Measurements from ENCODE around the gene CLDN2.
"Not testable (repeated sequence)": the region's sequence is repeated elsewhere in the genome, so short reads cannot be mapped to it uniquely, and the experiment has no call there.

The CLDN2 gene

DNA sequence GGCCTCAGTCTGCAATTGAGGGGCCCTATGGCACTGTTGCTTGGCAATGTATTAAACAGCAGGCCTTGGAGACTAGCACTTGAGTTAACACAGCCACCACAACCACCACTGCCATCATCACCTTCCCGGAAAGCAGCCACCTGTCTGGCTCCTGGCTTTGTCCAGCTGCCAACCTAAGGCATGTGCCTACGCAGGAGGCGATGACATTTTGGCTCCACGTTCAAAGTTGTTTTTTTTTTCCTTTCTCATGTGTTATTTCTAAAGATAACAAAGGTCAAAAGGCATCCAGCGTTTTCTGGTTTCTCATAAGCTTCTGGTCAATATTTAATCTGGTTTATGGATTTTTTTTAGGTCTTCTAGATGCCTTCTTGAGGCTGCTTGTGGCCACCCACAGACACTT, 7.5 kb downstream of the CLDN2 start:
- DNase-seq = no peak

DNA sequence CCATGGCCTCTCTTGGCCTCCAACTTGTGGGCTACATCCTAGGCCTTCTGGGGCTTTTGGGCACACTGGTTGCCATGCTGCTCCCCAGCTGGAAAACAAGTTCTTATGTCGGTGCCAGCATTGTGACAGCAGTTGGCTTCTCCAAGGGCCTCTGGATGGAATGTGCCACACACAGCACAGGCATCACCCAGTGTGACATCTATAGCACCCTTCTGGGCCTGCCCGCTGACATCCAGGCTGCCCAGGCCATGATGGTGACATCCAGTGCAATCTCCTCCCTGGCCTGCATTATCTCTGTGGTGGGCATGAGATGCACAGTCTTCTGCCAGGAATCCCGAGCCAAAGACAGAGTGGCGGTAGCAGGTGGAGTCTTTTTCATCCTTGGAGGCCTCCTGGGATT, 8.0 kb downstream of the CLDN2 start:
- no peak for DNase-seq

DNA sequence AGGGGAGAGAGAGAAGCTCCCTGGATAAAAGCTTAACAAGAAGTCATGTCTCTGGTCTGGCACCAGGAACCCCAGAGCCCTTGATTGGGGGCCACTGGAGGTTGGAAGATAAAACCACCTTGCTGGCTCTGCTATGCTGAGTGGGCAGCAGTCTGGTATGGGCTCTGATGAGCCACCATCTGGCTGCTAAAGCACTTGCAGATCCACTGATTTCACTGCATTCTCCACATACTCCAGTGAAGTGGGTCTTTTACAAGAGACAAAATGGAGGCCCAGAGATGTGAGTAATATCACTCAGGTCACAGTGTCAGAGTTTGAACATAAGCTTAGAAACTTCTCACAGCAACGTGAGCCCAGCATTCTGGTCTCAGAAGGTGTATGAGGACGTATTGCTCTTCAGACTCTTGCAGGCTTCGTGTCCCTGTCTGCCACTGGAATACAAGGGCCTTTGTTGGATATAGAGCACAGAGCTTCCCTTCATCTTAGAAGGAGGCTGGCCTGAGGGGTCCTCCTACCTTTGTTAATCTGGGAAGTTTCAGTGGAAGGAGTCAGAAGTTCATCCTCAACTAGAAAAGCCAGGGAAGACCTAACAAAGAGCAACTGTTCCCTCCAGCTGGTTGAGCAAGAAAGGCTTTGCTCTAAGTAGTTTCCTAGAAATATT, 11.8 kb downstream of the CLDN2 start:
- DNase-seq = no peak

DNA sequence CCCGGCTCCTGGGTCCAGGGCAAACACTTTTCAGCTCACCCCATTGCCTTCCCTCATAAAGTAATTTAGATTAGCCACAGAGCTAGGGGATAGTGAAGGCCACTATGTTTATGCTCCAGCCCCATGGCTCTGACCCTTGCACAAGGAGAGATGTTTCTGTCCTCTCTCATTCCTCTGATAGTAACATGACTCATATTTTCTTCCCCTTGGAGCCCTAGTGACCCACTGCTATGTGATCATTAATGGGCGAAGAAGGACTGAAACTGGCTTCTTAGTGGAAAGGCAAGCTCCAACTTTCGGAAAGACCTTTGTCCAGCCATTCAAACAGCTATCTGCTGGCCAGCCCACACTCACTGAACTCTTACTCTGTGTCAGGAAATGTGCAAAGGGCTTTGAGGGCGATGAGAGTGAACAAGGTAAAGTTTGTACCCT, 12.3 kb downstream of the CLDN2 start:
- DNase-seq = no peak

DNA sequence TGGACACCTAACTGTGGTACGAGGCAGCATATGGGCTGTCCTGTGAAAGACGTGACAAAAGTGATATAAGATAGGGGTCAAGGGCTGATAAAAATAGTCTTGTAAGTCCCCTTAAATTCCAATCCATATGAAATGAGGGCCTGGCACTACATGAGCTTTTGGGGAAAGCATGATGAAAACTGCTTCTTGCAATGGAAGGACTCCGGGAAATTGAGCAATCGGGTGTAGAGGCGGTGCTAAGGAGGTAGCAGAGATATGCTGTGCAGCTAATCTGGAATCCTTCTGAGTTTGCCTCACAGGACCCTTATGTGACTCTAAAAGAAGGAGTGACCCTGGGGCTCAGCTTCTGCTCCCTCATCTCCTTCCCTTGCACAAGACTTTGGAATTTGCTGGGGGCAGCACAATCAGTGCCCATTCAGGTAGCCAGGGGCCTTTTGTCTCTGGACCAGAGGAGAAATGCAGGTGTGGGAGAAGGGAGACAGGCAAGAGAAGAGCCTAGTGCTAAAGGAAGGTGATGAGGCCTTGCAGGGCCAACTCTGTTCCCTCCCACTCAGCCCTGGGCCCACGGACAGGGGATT, 12.8 kb downstream of the CLDN2 start:
- DNase-seq = no peak

DNA sequence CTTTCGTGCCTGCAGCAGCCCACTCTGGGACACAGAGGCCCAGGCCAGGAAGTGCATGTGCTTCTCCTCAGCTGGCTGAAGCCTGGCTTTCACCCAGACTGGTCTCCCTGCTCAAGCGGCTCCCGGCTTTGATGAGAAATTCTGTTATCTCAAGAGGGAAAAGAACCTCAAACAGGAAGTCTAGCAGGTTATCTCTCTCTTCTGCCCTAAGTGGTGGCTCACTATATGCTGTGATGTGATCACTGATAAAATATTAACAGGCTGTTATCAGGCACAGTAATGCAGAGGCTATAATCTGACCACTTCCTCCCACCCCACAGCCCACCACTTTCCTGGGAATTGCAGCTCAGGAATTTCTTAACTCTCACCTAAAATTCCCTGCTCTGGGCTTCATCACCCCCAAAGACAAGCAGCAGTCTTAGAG, 13.3 kb downstream of the CLDN2 start:
- DNase-seq = no peak

DNA sequence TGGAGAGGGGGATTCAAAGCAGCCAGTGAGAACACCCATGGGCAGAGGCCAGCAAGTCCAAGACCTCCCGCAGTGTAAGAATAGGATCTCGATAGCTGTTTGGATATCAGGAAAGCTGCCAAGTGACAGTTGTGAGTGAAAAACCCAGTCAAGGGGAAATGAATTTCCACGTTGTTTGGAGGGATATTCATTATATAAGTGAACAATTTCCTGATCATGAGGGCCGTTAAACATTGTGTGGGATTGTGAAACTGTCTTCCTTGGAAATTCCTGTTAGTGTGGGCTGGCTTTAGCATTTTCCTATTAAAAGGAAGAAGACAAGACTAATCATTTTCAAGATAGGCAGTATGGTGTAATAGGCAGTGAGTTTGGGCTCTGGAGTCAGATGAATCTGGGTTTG, 15.0 kb downstream of the CLDN2 start:
- DNase-seq = no peak

DNA sequence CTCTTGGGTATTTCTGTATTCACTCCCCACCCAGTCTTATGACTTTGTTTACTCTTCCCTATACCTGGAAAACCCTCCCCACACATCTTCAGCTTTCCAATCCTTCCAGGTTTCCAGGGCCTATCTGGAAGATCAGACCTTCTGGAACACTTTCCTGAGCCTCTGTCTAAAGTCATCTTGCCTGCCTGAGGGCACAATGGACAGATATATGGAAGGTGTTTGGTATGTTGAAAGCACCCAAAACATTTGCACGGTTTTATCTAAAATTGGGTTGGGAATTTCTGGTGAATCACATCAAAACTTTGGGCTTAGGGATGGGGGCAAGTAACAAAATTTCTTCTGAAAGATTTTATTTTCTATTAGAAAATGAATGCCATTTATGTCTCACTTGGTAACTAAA, 16.0 kb downstream of the CLDN2 start:
- DNase-seq = no peak

DNA sequence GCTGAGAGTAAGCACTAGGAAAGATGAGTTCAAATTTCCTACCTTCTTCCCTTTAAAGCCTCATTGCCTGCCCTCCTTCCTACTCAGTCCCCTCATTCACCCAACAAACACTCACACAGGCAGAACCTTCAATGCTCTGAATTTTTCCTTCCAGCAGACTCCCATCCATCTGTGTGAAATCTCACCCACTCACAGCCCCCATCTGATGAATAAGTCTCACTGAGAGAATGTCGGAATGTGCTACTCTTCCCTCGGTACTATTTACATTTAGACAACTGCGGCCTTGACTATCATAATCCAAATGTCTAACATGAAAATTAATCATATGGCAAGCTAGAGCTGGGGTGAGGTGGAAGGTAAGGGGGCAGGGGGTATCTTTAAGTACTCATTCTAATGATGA, 19.4 kb downstream of the CLDN2 start:
- no peak for DNase-seq

DNA sequence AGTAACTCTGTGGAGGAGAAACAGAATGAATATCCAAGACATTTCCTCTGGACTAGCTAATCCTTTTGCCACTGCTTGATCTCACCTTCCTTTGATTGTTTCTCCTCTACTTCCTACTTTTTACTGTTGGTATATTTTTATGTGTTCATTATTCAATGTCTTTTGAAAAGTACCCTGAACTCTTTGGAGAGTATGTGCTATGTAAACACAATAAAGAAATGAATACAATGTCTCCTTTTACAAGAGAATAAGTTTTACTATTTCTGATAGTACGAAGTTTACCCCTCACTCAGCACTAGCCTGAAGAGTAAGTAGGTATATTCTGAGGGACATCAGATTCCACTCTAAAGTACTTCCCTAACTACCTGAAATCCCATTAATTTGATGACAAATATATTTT, 19.9 kb downstream of the CLDN2 start:
- no peak for DNase-seq

DNA sequence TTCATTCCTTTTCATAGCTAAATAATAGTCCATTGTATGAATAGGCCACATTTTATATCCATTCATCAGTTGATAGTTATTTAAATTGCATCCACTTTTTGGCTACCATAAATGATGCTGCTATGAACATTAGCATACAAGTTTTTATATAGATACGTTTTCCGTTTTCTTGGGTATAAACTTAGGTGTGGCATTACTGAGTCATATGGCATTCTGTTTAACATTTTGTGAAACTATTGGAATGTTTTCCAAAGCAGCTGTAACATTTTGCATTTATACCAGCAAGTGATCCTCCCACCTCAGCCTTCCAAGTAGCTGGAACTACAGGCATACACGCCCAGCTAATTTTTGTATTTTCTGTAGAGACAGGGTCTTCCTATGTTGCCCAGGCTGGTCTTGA, 26.3 kb downstream of the CLDN2 start:
- DNase-seq = no peak

DNA sequence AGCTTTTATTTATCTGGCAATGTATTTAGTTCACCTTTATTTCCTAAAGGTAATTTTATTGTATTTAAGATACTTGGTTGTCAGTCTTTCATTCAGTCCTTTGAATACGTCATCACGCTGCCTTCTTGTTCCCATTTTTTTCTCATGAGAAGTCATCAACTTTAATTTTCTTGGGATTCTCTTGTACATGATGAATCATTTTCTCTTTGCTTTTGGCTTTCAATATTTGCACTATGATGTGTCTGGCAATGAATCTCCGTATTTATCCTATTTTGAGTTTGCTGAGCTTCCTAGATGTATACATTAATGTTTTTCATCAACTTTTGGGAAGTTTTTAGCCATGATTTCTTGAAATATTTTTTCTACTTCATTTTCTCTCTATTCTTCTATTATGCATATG, 28.4 kb downstream of the CLDN2 start:
- DNase-seq = no peak

DNA sequence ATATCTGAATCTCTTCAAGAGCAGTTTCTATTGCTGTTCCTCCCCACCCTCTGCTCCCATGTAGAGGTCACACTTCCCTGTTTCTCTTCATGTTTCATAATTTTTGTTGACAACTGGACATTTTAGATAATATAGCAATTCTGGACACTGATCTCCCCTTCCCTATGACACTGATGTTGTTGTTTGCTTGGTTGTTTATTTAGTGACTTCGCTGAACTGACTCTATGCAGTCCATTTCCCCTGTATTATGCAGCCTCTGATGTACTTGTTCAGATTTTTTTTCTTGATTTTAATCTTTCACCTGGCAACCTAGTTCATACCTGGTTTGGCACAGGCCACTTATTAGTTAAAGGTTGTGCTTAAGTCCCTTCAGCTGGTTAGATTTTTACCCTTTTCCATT, 29.2 kb downstream of the CLDN2 start:
- DNase-seq = no peak

DNA sequence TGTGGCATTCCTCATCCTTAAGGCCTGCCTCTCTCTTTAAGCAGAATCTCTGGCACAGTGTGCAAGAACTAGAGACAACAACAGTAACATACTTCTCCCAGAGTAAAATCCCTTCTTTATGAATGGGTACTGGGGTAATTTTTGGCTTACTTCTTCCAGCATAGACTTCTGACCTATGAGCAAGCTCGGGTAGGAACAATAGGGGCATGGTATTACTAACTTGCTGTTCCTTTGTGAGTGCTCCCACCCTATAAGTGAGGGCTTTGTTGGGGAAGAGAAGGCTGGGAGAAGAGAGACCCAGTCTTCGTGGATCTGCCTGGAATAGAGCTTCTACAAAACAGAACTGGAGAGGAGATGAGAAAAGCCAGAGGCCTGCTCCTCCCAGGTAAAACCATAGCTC, 30.2 kb downstream of the CLDN2 start:
- no peak for DNase-seq

DNA sequence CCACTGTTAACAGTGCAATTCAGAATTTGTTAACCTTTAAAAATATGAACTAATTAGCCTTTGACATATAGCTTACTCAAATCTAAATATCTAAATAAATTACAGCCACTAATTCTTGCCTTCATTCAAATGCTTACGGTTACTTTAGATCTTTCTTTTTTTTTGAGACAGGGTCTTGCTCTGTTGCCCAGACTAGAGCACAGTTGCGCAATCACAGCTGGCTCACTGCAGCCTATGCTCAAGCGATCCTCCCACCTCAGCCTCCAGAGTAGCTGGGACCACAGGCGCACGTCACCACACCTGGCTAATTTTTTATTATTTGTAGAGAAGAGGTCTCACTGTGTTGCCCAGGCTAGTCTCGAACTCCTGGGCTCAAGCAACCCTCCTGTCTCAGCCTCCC, 31.0 kb downstream of the CLDN2 start:
- no peak for DNase-seq

DNA sequence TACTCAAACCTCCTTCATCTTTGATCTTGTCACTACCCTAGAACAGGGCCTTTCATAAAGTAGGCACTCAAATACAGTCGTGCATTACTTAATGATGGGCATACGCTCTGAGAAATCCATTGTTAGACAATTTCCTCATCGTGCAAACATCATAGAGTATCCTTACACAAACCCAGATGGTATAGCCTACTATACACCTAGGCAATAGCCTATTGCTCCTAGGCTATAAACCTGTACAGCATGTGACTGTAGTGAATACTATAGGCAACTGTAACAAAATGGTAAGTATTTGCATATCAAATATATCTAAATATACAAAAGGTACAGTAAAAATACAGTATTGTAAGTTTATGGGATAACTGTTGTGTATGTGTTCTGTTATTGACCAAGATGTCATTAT, 31.9 kb downstream of the CLDN2 start:
- DNase-seq = no peak

DNA sequence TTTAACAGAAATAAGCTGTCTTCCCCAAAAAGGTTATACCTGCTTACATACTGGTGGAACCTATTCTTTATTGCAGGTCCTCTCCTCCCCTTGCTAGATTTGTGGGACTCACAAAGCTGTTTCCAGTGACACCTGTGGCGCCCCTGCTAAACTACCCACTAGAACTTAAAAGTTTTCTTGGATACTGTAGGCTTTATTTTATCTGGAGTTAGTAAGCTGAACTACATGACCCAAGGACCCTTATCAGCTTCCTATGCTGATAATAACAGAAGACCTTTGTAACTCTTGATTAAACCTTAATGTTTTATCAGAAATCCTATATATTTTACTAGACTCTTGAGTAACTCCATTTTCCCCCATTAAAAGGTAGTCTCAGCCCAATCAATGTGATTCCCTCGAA, 32.3 kb downstream of the CLDN2 start:
- DNase-seq = no peak

DNA sequence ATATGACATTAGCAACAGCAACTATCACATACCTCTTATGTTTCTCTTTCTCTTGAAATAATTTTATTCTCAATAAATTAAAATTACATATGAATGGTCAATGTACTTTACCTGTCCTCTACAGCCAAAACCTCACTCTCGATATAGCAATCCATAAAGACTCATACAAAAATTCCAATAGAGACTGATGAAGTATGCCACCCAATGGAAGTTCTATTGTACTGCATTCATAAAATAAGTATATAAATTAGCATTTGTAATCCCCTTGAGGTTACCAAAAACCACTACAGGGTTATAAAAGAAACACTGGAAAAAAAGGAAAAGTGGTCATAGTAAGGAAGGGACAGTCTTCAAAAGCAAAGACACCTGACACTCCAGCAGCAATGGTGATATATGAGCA, 32.8 kb downstream of the CLDN2 start:
- no peak for DNase-seq

DNA sequence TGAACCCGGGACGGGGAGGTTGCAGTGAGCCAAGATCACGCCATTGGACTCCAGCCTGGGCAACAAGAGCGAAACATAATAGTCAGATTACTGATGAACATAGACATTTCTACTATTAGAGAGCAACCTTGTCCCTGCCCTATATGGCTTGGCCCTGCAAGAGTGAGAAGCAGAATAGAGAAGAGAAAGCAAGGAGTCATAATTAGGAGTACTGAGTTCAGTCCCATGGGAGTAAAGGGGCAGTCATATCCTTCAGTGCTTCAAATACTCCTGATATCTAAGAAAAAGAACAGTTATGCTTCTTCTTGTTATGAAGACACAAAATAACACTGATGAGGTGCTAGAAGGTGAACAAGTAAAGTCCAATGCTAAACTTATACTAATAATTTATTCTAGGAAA, 33.8 kb downstream of the CLDN2 start:
- DNase-seq = no peak

DNA sequence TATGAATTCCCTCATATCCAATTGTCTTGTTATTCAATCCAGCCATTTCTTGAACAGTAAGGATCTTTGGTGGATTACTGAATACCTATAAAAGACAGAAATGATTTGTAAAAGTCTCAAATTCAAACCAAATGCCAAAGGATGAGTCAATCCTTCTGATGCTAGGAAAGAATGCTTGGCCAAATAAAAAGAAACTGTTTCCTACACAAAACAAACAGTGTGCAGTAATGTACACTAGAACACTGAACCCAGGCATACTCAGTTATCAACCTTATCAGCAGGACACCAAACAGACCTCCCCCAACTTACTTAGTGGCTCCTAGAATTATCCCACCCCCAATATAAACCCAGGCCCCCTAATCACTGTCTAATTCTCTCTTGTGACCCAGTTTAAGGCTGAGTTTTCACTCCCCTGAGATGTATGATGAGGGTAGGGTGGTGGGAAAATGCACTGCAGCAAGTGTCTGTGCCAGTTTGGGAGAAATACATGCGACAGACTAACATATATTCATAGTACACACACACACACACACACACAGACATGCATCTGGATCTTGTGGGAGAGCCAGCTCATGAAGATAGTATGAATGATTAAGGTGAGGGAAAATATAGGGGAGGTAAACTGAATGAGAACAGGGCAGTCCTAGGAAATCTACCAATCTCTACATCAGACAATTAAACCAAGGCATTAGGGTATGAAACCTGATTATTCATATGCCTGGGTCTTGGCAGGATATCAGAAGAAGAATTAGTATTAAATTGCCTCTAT, 35.0 kb downstream of the CLDN2 start:
- DNase-seq = no peak

DNA sequence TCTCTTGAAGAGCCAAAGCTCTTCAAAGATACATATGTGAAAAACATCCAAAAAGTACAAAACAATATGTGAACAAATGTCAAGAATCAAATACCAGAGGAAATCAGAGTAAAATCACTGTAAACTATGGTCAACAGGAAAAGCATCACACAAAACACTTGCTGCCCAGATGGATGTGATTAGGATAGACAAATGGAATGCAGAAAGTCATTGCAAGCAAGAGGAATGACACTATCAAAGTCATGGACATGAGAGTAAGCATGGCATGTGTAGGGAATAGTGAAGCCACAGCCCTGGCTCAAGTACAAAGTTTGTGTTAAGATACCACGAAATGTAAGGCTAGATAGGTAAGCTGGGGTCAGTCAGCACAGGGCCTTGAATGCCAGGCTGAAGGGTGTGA, 37.7 kb downstream of the CLDN2 start:
- DNase-seq = no peak

DNA sequence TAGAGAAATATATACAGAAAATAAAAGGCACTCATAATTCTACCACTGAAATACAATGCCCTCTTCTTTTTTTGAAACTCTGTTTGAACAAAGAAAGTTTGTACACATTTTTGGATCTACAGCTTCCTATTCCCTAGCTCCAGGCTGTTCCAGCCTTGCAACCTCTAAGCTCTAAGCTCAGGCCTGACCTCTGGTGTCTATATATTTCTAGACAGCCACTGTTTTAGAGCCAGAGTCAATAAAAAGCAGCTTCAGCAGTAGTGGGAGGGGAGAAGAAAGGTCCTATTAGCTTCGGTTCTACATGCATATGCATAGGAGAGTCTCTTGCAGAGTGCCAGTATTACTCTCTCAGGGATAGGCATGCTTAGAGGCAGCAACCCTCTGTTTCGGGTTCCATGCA, 39.7 kb downstream of the CLDN2 start:
- no peak for DNase-seq

DNA sequence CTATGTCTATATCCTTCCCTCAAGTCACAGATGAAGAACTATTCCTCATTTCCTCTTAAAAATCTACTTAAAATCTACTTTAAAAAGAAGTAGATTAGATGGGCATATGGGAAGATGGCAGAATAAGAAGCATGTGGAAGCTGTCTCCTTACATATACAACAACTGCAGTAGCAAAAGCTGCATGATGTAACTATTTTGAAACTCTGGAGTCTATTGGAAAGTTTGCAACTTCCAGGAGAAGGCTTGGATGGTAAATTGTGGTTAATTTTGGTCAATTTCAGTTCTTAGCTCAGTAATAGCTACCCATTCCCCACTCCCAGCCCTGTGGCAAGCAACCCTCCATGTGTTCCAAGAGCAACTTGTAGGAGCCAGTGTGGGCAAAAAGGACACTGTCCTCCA, 42.9 kb downstream of the CLDN2 start:
- no peak for DNase-seq

DNA sequence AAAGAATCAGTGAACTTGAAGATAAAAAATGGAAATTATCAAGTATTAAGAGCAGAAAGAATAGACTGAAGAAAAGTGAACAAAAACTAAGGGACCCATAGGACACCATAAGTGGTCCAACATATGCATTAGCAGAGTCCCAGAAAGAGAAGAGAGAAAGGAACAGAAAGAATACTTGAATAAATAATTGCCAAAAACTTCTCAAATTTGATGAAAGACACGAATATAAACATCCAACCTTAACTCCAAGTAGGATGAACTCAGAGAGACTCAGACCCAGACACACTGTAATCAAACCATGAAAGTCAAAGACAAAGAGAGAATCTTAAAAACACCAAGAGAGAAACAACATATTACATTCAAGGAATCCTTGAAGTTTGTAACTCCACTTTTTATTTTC, 44.1 kb downstream of the CLDN2 start:
- no peak for DNase-seq

DNA sequence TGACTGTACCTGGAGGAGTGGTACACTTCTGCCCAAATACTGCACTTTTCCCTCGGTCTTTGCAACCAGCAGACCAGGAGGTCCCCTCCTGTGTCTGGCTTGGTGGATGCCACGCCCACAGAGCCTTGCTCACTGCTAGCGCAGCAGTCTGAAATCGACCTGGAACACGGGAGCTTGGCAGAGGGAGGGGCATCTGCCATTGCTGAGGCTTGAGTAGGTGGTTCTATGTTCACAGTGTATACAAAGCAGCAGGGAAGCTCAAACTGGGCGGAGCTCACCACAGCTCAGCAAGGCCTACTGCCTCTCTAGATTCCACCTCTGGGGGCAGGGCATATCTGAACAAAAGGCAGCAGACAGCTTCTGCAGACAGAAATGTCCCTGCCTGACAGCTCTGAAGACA, 46.3 kb downstream of the CLDN2 start:
- not testable (repeated sequence) for DNase-seq
